GM18909 (cell line): ENCODE measurements around the gene TRMT44.

ENCODE experiments used
- ATAC-seq: cut with Tn5 transposase; IDR thresholded peaks from one replicate; pipeline ENCODE4 v1.9.1; 2021; ENCODE audit warnings: mild to moderate bottlenecking; ENCODE audit not compliant: unreplicated experiment, poor library complexity

Gene TRMT44

DNA sequence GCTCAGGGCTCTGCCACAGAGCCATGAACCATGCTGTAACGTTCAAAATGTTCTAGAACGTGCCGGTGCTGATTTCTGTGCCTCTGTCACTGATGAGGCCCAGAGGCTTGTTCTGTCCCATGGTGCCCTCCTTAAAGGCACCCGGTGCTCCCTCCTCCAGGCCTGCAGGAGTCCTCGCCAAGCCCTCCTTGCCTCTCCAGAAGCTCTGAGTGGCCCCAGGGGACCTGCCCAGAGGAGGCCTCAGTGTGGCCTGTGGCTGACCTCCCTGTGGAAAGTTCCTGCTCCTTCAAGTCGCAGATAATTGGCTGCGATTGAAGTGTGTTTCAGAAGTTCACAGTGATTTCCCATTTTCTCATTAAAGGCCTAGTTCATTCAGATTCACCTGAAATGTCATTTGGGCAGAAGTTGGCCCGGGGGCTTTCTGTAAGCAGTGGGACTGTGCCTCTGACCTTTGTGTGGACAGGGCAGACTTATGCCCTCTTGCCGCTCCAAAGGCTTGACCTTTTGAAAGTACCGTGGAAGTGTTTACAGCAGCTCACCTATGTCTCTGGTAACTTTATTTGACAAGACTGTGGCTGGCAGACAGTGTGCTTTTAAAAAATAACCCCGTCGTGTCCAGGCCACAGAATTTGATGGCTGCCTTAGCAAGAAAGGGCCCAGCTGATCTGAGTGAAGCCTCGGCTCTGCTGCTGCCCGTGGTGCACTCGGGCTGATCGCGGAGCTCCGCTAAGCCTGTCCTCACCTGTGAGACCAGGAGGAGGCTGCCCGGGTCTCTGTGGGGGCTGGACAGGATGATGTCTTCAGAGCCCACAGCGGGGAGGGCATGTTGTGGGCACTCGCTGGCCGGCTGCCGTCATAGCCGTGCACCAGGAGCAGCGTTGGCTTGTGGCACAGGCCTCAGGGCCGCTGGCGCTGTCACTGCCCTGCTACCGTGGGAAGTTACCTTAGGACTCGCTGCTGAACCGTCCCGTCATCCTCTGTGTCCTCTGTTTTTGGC is 25.3 kb downstream of the TRMT44 start:
- ATAC-seq = no peak

DNA sequence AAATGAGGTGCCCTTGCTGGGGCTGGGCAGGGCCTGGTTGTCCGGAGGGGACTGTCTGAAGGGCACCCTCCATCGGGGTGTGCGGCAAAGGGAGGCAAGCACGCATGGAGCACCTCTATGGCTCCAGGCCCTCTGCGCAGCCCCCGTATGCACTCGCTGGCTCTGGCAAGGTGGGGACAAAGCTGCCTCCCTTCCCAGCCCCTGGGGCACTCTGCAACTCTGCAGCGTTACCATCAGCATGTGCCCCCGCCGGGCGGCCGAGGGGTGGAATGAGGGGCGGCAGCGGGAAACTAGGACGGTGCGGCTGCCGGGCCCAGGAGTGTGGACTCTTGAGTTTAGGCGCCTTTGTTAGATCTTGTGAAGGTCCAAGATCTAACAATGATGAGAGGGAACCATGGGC is 26.4 kb downstream of the TRMT44 start:
- ATAC-seq = no peak

GRCh38 chr4:8468746-8469535 is 28.4 kb downstream of the TRMT44 start:
- ATAC-seq = peak; percentile 81

DNA sequence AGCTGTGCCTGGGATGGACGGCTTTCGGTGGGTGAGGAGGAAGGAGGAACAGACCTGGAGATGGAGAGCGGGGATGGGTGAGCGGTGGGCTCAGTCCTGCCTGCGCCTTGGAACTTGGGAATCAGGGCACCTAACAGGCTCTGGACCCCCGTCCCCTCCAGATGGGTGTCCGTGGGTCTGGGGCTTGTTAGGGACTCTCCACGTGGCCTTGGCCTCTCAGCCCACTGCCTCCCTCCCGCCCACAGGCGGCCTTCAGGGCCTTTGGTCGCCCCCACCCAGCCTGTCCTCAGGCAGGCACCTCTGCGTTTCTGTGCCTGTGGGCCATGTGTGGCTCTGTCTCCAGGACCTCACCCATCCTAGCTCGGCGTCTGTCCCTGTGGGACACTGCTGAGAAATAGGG is 29.0 kb downstream of the TRMT44 start:
- no peak for ATAC-seq

- no peak for ATAC-seq
Observed at GRCh38 chr4:8470451-8471024, 30.0 kb downstream of the TRMT44 start.

- no peak for ATAC-seq
Observed at GRCh38 chr4:8471211-8471875, 30.8 kb downstream of the TRMT44 start.

GRCh38 chr4:8472158-8472688 is 31.6 kb downstream of the TRMT44 start:
- ATAC-seq = no peak

GRCh38 chr4:8472689-8473197 is 32.2 kb downstream of the TRMT44 start:
- no peak for ATAC-seq

GRCh38 chr4:8473198-8473919 is 32.8 kb downstream of the TRMT44 start:
- ATAC-seq = no peak

DNA sequence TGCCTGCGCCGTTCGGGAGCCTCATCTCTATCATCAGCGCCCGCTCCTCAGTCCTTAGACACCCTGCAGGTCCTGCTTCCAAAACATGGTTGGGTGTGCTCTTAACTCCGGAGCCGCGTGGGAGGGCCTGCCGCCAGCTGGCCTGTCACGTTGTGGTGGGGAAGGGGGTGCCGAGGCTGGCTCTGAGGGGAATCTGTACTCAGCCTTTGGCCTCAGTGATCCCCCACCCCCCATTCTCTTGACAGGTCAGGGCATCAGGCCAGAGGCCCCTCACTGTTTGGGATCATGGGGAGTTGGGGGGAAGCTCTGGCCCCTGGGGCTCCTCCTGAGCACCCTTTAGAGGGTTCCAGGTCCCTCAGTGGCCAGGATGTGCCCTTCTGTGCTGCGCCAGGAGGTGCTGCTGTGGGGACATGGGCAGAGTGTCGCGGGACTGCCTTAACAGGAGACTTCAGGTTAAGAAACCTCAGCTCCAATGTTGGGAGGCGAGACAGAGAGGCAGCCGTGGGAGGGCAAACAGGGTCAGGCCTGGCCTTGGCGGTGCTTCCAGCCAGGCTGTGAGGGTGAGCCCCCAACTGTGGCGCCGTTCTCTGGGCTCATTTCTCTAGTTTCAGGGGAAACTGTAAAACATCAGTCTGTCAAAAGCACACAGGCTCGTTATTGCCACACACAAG is 33.5 kb downstream of the TRMT44 start:
- ATAC-seq = no peak

GRCh38 chr4:8474856-8475255 is 34.3 kb downstream of the TRMT44 start:
- no peak for ATAC-seq

- no peak for ATAC-seq
Observed at GRCh38 chr4:8475751-8476575, 35.4 kb downstream of the TRMT44 start.

DNA sequence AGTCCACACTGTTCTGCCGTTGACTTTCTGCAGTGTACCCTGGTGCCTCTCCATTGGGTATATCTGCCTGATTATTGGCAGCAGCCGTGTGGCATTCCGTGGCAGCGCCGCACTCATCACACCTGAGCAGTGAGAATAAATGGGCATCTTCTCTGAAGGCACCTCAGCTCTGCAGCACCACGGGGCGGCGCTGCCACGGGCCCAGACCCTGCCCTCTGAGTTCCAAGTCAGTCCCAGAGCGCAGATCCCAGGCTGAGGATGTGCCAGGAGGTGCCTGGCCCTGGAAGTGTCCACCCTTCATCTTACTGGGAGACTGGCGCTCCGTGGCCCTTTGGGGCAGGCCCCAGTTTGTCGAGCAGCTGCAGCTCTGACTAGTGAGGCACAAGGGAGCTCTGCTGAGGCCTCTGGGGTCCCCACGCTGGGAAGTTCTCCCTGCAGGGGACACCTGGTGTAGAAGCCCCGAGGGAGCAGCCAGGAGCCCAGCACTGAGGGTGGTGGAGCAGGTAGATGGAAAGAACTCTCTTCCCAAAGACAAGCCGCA is 36.6 kb downstream of the TRMT44 start:
- ATAC-seq = no peak

- no peak for ATAC-seq
Observed at GRCh38 chr4:8477676-8478075, 37.1 kb downstream of the TRMT44 start.

- no peak for ATAC-seq
Observed at GRCh38 chr4:8478371-8478770, 37.8 kb downstream of the TRMT44 start.

DNA sequence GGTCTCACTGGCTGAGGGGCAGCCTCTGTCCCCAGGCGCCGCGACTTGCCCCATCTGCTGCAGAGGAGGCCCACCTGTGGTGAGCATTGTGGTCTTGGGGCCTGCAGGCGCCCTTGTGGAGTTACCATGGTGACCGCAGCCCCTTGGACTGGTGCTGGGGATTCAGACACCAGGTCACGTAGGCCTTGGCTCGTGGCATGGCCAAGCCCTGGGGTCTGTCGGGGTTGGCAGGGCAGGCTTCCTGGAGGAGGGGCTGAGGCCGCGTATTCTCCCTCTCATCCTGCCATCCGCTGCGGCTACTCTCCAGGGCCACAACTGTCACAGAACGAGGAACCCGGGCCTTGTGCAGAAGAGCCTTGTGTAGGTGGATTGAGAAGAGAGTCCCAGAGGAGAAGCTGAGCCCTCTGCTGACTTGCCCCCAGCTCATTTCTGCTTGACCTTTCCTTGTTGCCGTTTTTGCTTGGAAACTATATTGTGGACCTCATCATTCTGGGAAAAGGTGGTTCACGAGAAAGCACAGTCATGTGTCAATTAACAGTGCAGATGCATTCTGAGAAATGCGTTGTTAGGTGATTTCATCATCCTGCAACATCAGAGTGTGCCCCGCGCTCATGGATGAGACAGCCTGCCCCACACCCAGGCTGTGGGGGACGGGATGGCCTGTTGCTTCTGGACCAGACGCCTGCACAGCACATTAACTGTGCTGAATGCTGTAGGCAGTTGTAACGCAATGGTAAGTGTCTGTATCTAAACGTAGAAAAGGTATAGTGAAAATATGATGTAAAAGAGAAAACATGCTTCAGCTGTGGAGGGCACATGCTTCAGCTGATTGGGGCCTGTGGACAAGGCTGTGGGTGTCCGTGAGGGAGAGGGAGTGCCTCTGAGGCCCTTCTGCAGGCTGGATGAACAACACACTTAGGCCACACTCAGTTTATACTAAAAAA is 38.5 kb downstream of the TRMT44 start:
- ATAC-seq = no peak

DNA sequence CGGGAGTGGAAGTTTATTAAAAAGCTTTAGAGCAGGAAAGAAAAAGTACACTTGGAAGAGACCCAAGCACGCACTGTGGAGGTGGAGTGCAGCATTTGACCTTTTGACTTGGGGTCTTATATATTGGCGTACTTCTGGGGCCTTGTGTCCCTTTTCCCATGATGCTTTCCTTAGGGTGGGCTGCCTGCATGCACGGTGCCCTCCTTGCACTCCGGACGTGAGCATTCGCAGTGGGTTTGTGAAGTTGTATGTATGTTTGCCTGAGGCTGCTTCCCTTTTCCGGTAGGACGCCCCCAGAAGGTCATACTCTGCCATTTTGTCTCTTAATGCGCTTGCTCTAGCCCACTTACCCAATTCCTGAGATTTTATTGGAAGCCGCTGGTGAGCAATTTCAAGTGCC is 39.6 kb downstream of the TRMT44 start:
- no peak for ATAC-seq
